Uterus (tissue), 2 donors: ENCODE measurements around the gene CREB5.

Experiments used
- POLR2A ChIP-seq, 2 donors: fragments of 450-650 bp; IDR thresholded peaks; one replicate each; pipeline ENCODE4 v1.6.1; 2016; ENCODE audit warnings: antibody characterized with exemption in 2 of 2, mild to moderate bottlenecking in 1 of 2, moderate library complexity in 1 of 2
- TF ChIP-seq, protein P1 (sequence below), 4 experiments: fragments of 200-600 bp in 2 of 4; fragments of 450-650 bp in 2 of 4; sonication (generic) in 2 of 4; IDR thresholded peaks; one replicate each; pipeline ENCODE4 v1.5.1; 2016 to 2019; ENCODE audit warnings: antibody characterized with exemption in 4 of 4, mild to moderate bottlenecking in 2 of 4, moderate library complexity in 1 of 4

DNA sequence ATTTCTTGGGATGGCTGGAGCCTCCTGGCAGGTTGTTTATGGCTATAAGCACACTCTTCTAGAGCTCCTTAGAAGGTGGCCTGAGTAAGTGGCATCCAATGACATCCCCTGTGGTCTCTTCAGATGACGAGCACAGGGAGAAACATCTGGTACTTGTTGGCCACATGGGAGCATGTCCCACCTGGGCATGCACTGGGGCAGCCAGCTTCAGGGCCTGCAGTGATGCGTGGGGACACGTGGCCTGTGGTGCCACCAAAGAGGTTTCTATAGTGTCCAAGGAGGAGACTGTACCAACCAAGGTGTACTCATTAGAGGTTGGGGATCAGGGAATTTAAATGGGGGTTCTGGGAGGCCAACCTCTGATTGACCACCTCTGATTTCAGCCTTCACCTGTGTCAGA is 420.4 kb downstream of the CREB5 start:
- TF ChIP-seq, protein P1, sequence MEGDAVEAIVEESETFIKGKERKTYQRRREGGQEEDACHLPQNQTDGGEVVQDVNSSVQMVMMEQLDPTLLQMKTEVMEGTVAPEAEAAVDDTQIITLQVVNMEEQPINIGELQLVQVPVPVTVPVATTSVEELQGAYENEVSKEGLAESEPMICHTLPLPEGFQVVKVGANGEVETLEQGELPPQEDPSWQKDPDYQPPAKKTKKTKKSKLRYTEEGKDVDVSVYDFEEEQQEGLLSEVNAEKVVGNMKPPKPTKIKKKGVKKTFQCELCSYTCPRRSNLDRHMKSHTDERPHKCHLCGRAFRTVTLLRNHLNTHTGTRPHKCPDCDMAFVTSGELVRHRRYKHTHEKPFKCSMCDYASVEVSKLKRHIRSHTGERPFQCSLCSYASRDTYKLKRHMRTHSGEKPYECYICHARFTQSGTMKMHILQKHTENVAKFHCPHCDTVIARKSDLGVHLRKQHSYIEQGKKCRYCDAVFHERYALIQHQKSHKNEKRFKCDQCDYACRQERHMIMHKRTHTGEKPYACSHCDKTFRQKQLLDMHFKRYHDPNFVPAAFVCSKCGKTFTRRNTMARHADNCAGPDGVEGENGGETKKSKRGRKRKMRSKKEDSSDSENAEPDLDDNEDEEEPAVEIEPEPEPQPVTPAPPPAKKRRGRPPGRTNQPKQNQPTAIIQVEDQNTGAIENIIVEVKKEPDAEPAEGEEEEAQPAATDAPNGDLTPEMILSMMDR (IDR thresholded peaks at IDR 0.05), result no peak
- TF ChIP-seq POLR2A (IDR thresholded peaks at IDR 0.05), result no peak
